Measurements from ENCODE around the gene POTEF.
"Not testable (repeated sequence)": the region's sequence is repeated elsewhere in the genome, so short reads cannot be mapped to it uniquely, and the experiment has no call there.

DNA sequence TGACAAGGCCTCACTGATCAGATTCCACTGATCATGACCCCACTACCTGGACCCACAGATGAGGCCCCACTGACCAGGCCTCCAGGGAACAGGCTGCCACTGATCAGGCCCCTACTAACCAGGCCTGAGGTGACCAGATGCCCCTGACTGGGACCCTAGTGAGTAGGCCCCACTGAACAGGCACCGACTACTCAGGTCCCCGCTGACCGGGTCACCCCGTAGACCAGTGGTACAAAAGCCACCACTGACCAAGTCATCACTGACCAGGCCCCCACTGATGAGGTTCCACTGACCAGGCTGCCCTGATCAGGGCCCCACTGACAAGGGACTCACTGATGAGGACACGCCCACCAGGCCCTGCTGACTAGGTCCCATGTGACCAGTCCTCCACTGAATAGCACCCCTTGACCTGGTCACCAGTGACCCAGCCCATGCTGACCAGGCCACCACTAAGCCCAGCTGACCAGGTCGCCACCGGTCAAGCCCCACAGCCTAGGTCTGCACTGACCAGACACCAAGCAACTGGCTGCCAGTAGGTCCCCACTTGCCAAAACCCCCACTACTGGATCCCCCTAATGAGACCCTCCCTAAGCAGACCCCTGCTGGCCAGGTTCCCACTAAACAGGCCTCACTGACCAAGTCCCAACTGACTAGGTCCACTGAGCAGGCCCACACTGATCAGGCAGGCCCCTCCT is 75.7 kb downstream of the POTEF start:
- TF ChIP-seq, protein P1, sequence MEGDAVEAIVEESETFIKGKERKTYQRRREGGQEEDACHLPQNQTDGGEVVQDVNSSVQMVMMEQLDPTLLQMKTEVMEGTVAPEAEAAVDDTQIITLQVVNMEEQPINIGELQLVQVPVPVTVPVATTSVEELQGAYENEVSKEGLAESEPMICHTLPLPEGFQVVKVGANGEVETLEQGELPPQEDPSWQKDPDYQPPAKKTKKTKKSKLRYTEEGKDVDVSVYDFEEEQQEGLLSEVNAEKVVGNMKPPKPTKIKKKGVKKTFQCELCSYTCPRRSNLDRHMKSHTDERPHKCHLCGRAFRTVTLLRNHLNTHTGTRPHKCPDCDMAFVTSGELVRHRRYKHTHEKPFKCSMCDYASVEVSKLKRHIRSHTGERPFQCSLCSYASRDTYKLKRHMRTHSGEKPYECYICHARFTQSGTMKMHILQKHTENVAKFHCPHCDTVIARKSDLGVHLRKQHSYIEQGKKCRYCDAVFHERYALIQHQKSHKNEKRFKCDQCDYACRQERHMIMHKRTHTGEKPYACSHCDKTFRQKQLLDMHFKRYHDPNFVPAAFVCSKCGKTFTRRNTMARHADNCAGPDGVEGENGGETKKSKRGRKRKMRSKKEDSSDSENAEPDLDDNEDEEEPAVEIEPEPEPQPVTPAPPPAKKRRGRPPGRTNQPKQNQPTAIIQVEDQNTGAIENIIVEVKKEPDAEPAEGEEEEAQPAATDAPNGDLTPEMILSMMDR (IDR thresholded peaks at IDR 0.05; ENCODE audit: low read depth, low read length, missing input control), result not testable (repeated sequence)
- TF ChIP-seq RAD21 (IDR thresholded peaks at IDR 0.05), result not testable (repeated sequence)

Measured in liver (tissue), 3 donors.